Endodermal cell (in vitro differentiated cells): ENCODE results near the gene QARS1. TPM values are rescaled to one million over a fixed set of nuclear protein-coding genes. Genes with fewer than 3 reads are reported as not detected.

Source experiments
- DNase-seq: peaks from one replicate; pipeline ENCODE4 v3.0.0-alpha.2; 2017
- H3K27ac ChIP-seq: 2 replicates; pipeline ENCODE4 v1.5.1; 2013; ENCODE audit warnings: mild to moderate bottlenecking, low read depth, low read length, moderate library complexity
- H3K27me3 ChIP-seq: 2 replicates; pipeline ENCODE4 v1.6.1; 2013; ENCODE audit warnings: mild to moderate bottlenecking, low read length, moderate library complexity; ENCODE audit not compliant: insufficient read depth, control insufficient read depth, poor library complexity, severe bottlenecking
- H3K36me3 ChIP-seq: 2 replicates; pipeline ENCODE4 v1.7.0; 2013; ENCODE audit warnings: mild to moderate bottlenecking, low read length, moderate library complexity; ENCODE audit not compliant: control insufficient read depth, insufficient read depth
- H3K4me1 ChIP-seq: one replicate; pipeline ENCODE4 v1.7.0; 2013; ENCODE audit warnings: low read length; ENCODE audit not compliant: control insufficient read depth, insufficient read depth
- H3K4me3 ChIP-seq: 2 replicates; pipeline ENCODE4 v1.5.1; 2013; ENCODE audit warnings: mild to moderate bottlenecking, low read length, moderate library complexity
- H3K9ac ChIP-seq: 2 replicates; pipeline ENCODE4 v1.6.1; 2013; ENCODE audit warnings: mild to moderate bottlenecking, low read length, moderate library complexity; ENCODE audit not compliant: poor library complexity, severe bottlenecking; ENCODE audit errors: extremely low read depth
- H3K9me3 ChIP-seq: 2 replicates; pipeline ENCODE4 v1.6.1; 2013; ENCODE audit warnings: mild to moderate bottlenecking, low read length, moderate library complexity; ENCODE audit not compliant: control insufficient read depth
- H3K27ac Mint-ChIP-seq: 2 replicates; pipeline ENCODE4 v1.8.0; 2020; ENCODE audit warnings: mixed read lengths
- H3K27me3 Mint-ChIP-seq: 2 replicates; pipeline ENCODE4 v1.8.0; 2021; ENCODE audit warnings: mild to moderate bottlenecking, mixed read lengths; ENCODE audit not compliant: insufficient read depth
- H3K36me3 Mint-ChIP-seq: 2 replicates; pipeline ENCODE4 v1.8.0; 2020; ENCODE audit warnings: low read depth, mixed read lengths
- H3K4me1 Mint-ChIP-seq: 2 replicates; pipeline ENCODE4 v1.8.0; 2020; ENCODE audit warnings: mixed read lengths
- H3K4me3 Mint-ChIP-seq: 2 replicates; pipeline ENCODE4 v1.8.0; 2020; ENCODE audit warnings: mild to moderate bottlenecking, moderate library complexity, mixed read lengths
- H3K9me3 Mint-ChIP-seq: 2 replicates; pipeline ENCODE4 v1.8.0; 2020; ENCODE audit warnings: mild to moderate bottlenecking, mixed read lengths
- WGBS, 2 experiments: methylation state at CpG; one replicate each; pipeline versions ENCODE4 v1.1.5 to v1.1.7; 2013; ENCODE audit warnings: missing lambda C conversion rate in 2 of 2, mixed read lengths in 1 of 2; ENCODE audit not compliant: insufficient coverage in 1 of 2, insufficient read length in 1 of 2; 5-methylcytosine and 5-hydroxymethylcytosine counted together
- total RNA-seq, 2 donors: library from RNA; stranded (reverse); fragmentation: NEBNext Ultra II Directional in 1 of 2; extraction: Animal tissue kit (Norgen Biotek cat#: 25700) in 1 of 2; gene quantifications; 2 replicates in 1 of 2; 3 replicates in 1 of 2; pipeline ENCODE4 v1.2.1, GENCODE V29; 2021
- TF ChIP-seq, protein P1 (sequence below): fragments of 200-600 bp; sonication (generic); conservative IDR thresholded peaks from 2 replicates; pipeline ENCODE4 v1.5.0; 2021; ENCODE audit warnings: antibody characterized with exemption, mild to moderate bottlenecking

QARS1 gene
- total RNA-seq, 2 donors from 2014 or later = 314 to 358 TPM

DNA sequence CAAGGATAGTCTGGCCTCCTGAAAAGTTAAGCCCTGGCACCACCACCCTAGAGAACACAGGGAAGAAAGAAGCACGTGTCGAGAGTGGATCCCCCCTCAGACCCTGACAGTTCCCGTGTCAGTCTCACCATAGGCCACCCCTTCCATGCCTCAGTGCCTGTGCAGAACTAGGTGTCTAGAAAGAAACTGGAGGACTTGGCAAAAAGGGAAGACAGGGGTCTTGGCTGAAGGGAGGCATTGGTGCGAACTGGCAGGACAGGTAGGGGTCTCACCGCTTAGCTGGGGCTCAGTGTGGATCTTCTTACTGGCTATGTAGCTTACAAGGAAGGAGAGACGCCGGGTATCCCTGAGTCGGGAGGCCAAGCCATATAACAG lies 518 bp downstream of the QARS1 start:
- TF ChIP-seq, protein P1, sequence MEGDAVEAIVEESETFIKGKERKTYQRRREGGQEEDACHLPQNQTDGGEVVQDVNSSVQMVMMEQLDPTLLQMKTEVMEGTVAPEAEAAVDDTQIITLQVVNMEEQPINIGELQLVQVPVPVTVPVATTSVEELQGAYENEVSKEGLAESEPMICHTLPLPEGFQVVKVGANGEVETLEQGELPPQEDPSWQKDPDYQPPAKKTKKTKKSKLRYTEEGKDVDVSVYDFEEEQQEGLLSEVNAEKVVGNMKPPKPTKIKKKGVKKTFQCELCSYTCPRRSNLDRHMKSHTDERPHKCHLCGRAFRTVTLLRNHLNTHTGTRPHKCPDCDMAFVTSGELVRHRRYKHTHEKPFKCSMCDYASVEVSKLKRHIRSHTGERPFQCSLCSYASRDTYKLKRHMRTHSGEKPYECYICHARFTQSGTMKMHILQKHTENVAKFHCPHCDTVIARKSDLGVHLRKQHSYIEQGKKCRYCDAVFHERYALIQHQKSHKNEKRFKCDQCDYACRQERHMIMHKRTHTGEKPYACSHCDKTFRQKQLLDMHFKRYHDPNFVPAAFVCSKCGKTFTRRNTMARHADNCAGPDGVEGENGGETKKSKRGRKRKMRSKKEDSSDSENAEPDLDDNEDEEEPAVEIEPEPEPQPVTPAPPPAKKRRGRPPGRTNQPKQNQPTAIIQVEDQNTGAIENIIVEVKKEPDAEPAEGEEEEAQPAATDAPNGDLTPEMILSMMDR = no peak
- Mint-ChIP-seq H3K36me3 (peaks cover 48% of the 10 kb centered on the region), H3K27ac (peak overlapping the region; percentile 95), H3K9me3 (no peaks in the 10 kb centered on the region), H3K4me1 (peaks cover 16% of the 10 kb centered on the region), H3K4me3 (peak overlapping the region; percentile 95), H3K27me3 (no peaks in the 10 kb centered on the region)
- 10 to 11% methylated on average over 8 of the region's 8 CpGs for WGBS, 2 experiments
- H3K9ac ChIP-seq = peak overlapping the region; percentile 94
- no peaks in the 10 kb centered on the region for H3K9me3 ChIP-seq
- peak overlapping the region; percentile 84 for H3K27ac ChIP-seq
- H3K4me3 ChIP-seq = peak overlapping the region; percentile 98
- no peaks in the 10 kb centered on the region for H3K27me3 ChIP-seq
- peaks cover 6% of the 10 kb centered on the region for H3K4me1 ChIP-seq
- H3K36me3 ChIP-seq = peaks cover 54% of the 10 kb centered on the region
- DNase-seq = no peak

DNA sequence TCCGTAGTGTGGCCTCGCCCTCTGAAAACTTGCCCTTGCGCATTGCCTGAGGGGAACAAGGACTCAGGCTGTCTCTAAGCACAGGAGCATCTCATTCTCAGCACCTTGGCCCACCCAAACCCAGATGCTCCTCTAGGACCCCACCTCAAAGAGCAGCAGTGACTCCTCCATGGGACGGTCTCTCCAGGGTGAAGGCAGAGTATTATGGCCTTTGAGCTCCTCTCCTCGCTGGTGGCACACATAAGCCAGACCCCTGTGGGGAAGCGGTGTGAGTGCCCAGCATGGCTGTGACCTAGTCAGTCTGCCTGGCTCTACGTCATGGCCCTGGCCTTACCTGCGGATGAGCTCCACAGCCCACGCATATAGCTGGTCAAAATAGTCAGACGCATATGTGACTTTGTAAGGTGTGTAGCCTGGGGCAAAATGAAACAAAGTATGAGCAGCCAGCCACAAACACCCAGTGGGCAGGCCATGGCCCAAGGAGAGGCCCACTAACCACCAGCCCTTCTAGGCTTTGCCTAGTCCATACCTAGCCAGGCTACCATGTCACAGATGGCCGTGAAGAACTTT lies 4.4 kb downstream of the QARS1 start:
- TF ChIP-seq, protein P1 = no peak
- Histone ChIP-seq H3K9me3 (no peaks in the 10 kb centered on the region), H3K27me3 (no peaks in the 10 kb centered on the region), H3K36me3 (peaks cover 72% of the 10 kb centered on the region), H3K27ac (no peak overlapping the region), H3K9ac (no peak overlapping the region), H3K4me1 (peaks cover 6% of the 10 kb centered on the region), H3K4me3 (no peak overlapping the region)
- H3K4me3 Mint-ChIP-seq = no peak overlapping the region
- peaks cover 10% of the 10 kb centered on the region for H3K4me1 Mint-ChIP-seq
- no peak overlapping the region for H3K27ac Mint-ChIP-seq
- no peaks in the 10 kb centered on the region for H3K27me3 Mint-ChIP-seq
- 91 to 95% methylated on average over 9 to 11 of the region's 11 CpGs for WGBS, 2 experiments
- no peaks in the 10 kb centered on the region for H3K9me3 Mint-ChIP-seq
- DNase-seq = no peak
- H3K36me3 Mint-ChIP-seq = peaks cover 61% of the 10 kb centered on the region

DNA sequence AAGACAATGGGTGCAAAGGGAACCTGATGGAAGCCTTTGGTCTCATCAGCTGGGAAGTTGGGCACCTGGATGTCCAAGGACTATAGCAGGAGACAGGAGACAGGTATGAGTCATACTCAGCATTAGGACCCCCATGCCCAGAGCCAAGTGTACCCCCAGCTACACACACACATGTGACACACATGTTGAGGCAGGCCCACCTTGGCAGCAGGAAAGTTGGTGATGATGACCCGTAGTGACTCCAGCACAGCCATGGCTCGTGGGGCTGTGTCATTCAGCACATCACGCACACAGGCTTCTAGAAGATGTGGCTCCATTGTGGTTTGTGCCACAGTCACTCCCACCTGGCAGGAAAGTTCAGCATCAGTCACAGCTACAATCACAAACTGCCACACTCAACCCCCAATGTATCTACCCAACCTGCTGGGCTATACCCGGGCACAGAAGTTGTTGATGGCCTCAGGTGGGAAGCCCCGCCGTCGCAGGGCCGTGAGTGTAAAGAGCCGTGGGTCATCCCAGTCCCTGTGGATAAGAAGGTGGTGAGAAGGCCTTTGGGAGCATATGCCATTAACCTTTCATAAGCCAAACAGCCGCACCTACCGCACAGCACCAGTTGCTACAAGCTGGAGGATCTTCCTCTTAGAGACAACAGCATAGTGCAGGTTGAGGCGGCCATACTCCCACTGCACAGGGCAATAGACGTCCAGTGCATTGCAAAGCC lies 5.5 kb downstream of the QARS1 start:
- H3K27ac Mint-ChIP-seq = no peak overlapping the region
- no peaks in the 10 kb centered on the region for H3K9me3 Mint-ChIP-seq
- Histone ChIP-seq H3K4me3 (no peak overlapping the region), H3K4me1 (peaks cover 10% of the 10 kb centered on the region), H3K9me3 (no peaks in the 10 kb centered on the region), H3K9ac (no peak overlapping the region), H3K36me3 (peaks cover 72% of the 10 kb centered on the region), H3K27me3 (no peaks in the 10 kb centered on the region), H3K27ac (no peak overlapping the region)
- peaks cover 3% of the 10 kb centered on the region for H3K4me1 Mint-ChIP-seq
- H3K27me3 Mint-ChIP-seq = no peaks in the 10 kb centered on the region
- TF ChIP-seq, protein P1 = no peak
- H3K4me3 Mint-ChIP-seq = no peak overlapping the region
- 94 to 96% methylated on average over 3 to 13 of the region's 13 CpGs for WGBS, 2 experiments
- peaks cover 61% of the 10 kb centered on the region for H3K36me3 Mint-ChIP-seq
- DNase-seq = no peak
